ENCODE data around the gene KCNMB2. TPM values are rescaled to one million over a fixed set of nuclear protein-coding genes. Genes with fewer than 3 reads are reported as not detected.

KCNMB2 gene
- total RNA-seq, 1 donor from 2014 or later: not detected

GRCh38 chr3:178494386-178494785 is 41.9 kb upstream of the KCNMB2 start:
- H3K4me3 Mint-ChIP-seq (ENCODE audit: unreplicated experiment): no peak overlapping the region
- no peak for DNase-seq (ENCODE audit: extremely low spot score, unreplicated experiment)
- H3K4me1 Mint-ChIP-seq (ENCODE audit: unreplicated experiment): no peaks in the 10 kb centered on the region
- no peaks in the 10 kb centered on the region for H3K36me3 Mint-ChIP-seq (ENCODE audit: unreplicated experiment)
- no peak for TF ChIP-seq CTCF (IDR thresholded peaks at IDR 0.05)
- no peaks in the 10 kb centered on the region for H3K9me3 Mint-ChIP-seq (ENCODE audit: unreplicated experiment)
- H3K27me3 Mint-ChIP-seq (ENCODE audit: unreplicated experiment): peaks cover 5% of the 10 kb centered on the region
- no peak overlapping the region for H3K27ac Mint-ChIP-seq (ENCODE audit: unreplicated experiment)

- no peak for TF ChIP-seq CTCF (IDR thresholded peaks at IDR 0.05)
- H3K4me1 Mint-ChIP-seq (ENCODE audit: unreplicated experiment): no peaks in the 10 kb centered on the region
- H3K36me3 Mint-ChIP-seq (ENCODE audit: unreplicated experiment): no peaks in the 10 kb centered on the region
- no peak for DNase-seq (ENCODE audit: extremely low spot score, unreplicated experiment)
- no peak overlapping the region for H3K27ac Mint-ChIP-seq (ENCODE audit: unreplicated experiment)
- H3K9me3 Mint-ChIP-seq (ENCODE audit: unreplicated experiment): no peaks in the 10 kb centered on the region
- H3K27me3 Mint-ChIP-seq (ENCODE audit: unreplicated experiment): no peaks in the 10 kb centered on the region
- H3K4me3 Mint-ChIP-seq (ENCODE audit: unreplicated experiment): no peak overlapping the region
These were observed 39.3 kb upstream of the KCNMB2 start for GRCh38 chr3:178496911-178497310.

DNA sequence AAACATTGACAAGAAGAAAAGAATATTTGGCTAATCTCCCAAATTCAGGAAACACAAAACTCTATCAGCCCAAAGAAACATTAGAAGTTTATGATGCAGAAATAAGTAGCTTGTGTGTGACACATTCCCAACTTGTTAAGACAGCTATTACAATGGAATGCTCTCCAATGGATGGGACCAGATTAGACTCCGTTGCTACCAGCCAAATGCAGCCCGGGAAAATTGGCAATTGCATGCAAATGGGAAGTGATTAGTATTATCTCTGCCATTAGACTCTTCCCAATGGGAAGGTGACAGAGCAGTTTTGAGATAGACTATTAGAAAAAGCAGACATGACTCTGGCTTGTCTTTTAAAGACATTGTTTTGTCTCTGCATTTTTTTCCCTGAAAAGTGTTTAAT is 37.4 kb upstream of the KCNMB2 start:
- H3K27me3 Mint-ChIP-seq (ENCODE audit: unreplicated experiment): no peaks in the 10 kb centered on the region
- no peaks in the 10 kb centered on the region for H3K36me3 Mint-ChIP-seq (ENCODE audit: unreplicated experiment)
- H3K4me3 Mint-ChIP-seq (ENCODE audit: unreplicated experiment): no peak overlapping the region
- H3K27ac Mint-ChIP-seq (ENCODE audit: unreplicated experiment): no peak overlapping the region
- no peaks in the 10 kb centered on the region for H3K4me1 Mint-ChIP-seq (ENCODE audit: unreplicated experiment)
- no peaks in the 10 kb centered on the region for H3K9me3 Mint-ChIP-seq (ENCODE audit: unreplicated experiment)
- no peak for TF ChIP-seq CTCF (IDR thresholded peaks at IDR 0.05)
- no peak for DNase-seq (ENCODE audit: extremely low spot score, unreplicated experiment)

DNA sequence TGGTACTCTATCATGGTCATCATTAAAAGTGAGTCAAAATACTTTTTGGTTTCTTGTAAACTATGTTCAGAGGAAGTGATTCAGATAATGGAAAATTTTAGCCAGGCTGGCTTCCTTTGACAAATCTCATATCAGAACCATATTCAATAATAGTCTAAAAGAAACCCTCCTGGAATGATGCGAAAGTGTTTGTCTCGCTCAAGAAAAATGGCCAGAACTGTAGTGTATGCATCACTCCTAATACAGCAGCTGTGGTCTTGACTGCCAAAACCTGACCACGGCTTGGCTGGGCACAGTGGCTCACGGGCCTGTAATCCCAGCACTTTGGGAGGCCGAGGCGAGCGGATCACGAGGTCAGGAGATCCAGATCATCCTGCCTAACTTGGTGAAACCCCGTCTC is 35.6 kb upstream of the KCNMB2 start:
- Mint-ChIP-seq H3K36me3 (ENCODE audit: unreplicated experiment) (no peaks in the 10 kb centered on the region), H3K27ac (ENCODE audit: unreplicated experiment) (no peak overlapping the region), H3K27me3 (ENCODE audit: unreplicated experiment) (no peaks in the 10 kb centered on the region), H3K4me3 (ENCODE audit: unreplicated experiment) (no peak overlapping the region), H3K9me3 (ENCODE audit: unreplicated experiment) (no peaks in the 10 kb centered on the region), H3K4me1 (ENCODE audit: unreplicated experiment) (no peaks in the 10 kb centered on the region)
- no peak for TF ChIP-seq CTCF (IDR thresholded peaks at IDR 0.05)
- no peak for DNase-seq (ENCODE audit: extremely low spot score, unreplicated experiment)

DNA sequence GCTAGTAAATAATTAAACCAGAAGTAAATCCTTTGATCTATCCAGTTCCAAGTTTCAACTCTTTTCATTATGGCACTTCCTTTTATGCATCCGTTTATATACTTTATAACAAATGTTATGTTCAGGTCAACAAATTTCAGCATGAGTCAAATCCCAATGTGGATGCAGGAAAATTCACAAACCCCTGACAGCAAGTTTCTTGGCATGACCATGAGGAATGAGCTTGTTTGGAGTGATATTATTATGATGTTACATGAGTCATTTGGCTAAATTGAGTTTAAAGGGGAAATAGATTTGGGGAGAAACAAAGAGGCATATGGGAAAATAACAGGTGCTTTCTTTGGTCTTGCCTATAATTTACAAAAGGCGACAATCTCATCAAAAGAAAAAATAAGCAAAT is 32.1 kb upstream of the KCNMB2 start:
- DNase-seq (ENCODE audit: extremely low spot score, unreplicated experiment): no peak
- no peak for TF ChIP-seq CTCF (IDR thresholded peaks at IDR 0.05)
- H3K9me3 Mint-ChIP-seq (ENCODE audit: unreplicated experiment): no peaks in the 10 kb centered on the region
- H3K27me3 Mint-ChIP-seq (ENCODE audit: unreplicated experiment): no peaks in the 10 kb centered on the region
- peaks cover 4% of the 10 kb centered on the region for H3K4me1 Mint-ChIP-seq (ENCODE audit: unreplicated experiment)
- H3K4me3 Mint-ChIP-seq (ENCODE audit: unreplicated experiment): no peak overlapping the region
- H3K27ac Mint-ChIP-seq (ENCODE audit: unreplicated experiment): no peak overlapping the region
- no peaks in the 10 kb centered on the region for H3K36me3 Mint-ChIP-seq (ENCODE audit: unreplicated experiment)

Data from osteocyte (in vitro differentiated cells).